Hepatocyte (in vitro differentiated cells): ENCODE measurements around the gene ANKRD7. TPM values are rescaled to one million over a fixed set of nuclear protein-coding genes. Genes with fewer than 3 reads are reported as not detected.
A peak's percentile ranks its signal among the peaks of the same experiment; 100 is the strongest.

Experiments
- DNase-seq: peaks from one replicate; pipeline ENCODE4 v3.0.0-alpha.2; 2016; ENCODE audit warnings: low spot score
- H2AFZ ChIP-seq: fragments of 200-600 bp; sonication (generic); 2 replicates; pipeline ENCODE4 v1.6.0; 2016; ENCODE audit warnings: antibody characterized with exemption, mild to moderate bottlenecking
- H3K27ac ChIP-seq: fragments of 200-600 bp; sonication (generic); 2 replicates; pipeline ENCODE4 v1.5.1; 2016; ENCODE audit warnings: mild to moderate bottlenecking
- H3K27me3 ChIP-seq: fragments of 200-600 bp; sonication (generic); 2 replicates; pipeline ENCODE4 v1.6.1; 2016
- H3K36me3 ChIP-seq: fragments of 200-600 bp; sonication (generic); replicated peaks from 2 replicates; pipeline ENCODE4 v1.5.1; 2016; ENCODE audit warnings: low read depth; ENCODE audit not compliant: insufficient read depth
- H3K4me1 ChIP-seq: fragments of 200-600 bp; sonication (generic); 2 replicates; pipeline ENCODE4 v1.5.1; 2016; ENCODE audit warnings: mild to moderate bottlenecking, moderate library complexity; ENCODE audit not compliant: insufficient read depth
- H3K4me2 ChIP-seq: fragments of 200-600 bp; sonication (generic); 2 replicates; pipeline ENCODE4 v1.6.0; 2016
- H3K4me3 ChIP-seq: fragments of 200-600 bp; sonication (generic); 2 replicates; pipeline ENCODE4 v1.5.1; 2016; ENCODE audit warnings: mild to moderate bottlenecking
- H3K79me2 ChIP-seq: fragments of 200-600 bp; sonication (generic); 2 replicates; pipeline ENCODE4 v1.6.0; 2017; ENCODE audit warnings: mild to moderate bottlenecking
- H3K9me2 ChIP-seq: fragments of 200-600 bp; sonication (generic); replicated peaks from 2 replicates; pipeline ENCODE4 v1.6.0; 2017; ENCODE audit warnings: mild to moderate bottlenecking; ENCODE audit not compliant: insufficient read depth
- H3K9me3 ChIP-seq: fragments of 200-600 bp; sonication (generic); 2 replicates; pipeline ENCODE4 v1.5.1; 2016; ENCODE audit warnings: low read depth, mild to moderate bottlenecking
- H4K20me1 ChIP-seq: fragments of 200-600 bp; sonication (generic); 2 replicates; pipeline ENCODE4 v1.6.0; 2016; ENCODE audit warnings: mild to moderate bottlenecking; ENCODE audit not compliant: insufficient read depth, poor library complexity, severe bottlenecking
- CTCF ChIP-seq: fragments of 200-600 bp; sonication (generic); IDR thresholded peaks from 2 replicates; pipeline ENCODE4 v1.5.1; 2016; ENCODE audit warnings: antibody characterized with exemption, mild to moderate bottlenecking; ENCODE audit not compliant: poor library complexity
- EZH2 ChIP-seq: fragments of 200-600 bp; sonication (generic); IDR thresholded peaks from 2 replicates; pipeline ENCODE4 v1.6.1; 2016; ENCODE audit warnings: antibody characterized with exemption, mild to moderate bottlenecking, borderline replicate concordance
- EZH2phosphoT487 ChIP-seq: fragments of 200-600 bp; sonication (generic); IDR thresholded peaks from one replicate; pipeline ENCODE4 v1.6.1; 2018; ENCODE audit warnings: antibody characterized with exemption, mild to moderate bottlenecking, low read depth, moderate library complexity; ENCODE audit not compliant: unreplicated experiment, severe bottlenecking
- WGBS: methylation state at CpG from one replicate; pipeline ENCODE4 v1.1.6; 2016; ENCODE audit warnings: low lambda C conversion rate; ENCODE audit errors: missing lambda C conversion rate; 5-methylcytosine and 5-hydroxymethylcytosine counted together
- polyA plus RNA-seq: library from polyadenylated mRNA; unstranded; fragments of >200 nt; fragmentation: Nextera tagmentation; extraction: Ambion mirVana; gene quantifications from 2 replicates; pipeline ENCODE4 v1.2.1, GENCODE V29; 2016
- total RNA-seq: library from RNA; depleted of rRNA; stranded (reverse); fragments of >200 nt; gene quantifications from 2 replicates; pipeline ENCODE4 v1.2.3, GENCODE V29; 2014

The ANKRD7 gene
- total and polyA plus RNA-seq, 2 experiments from 2014 or later: 0.10 to 0.34 TPM

GRCh38 chr7:118184565-118184940, 40.0 kb upstream of the ANKRD7 start:
- Histone ChIP-seq H4K20me1 (no peaks in the 10 kb centered on the region), H3K4me3 (peak overlapping the region; percentile 57), H3K4me1 (peaks cover 12% of the 10 kb centered on the region), H3K9me3 (no peaks in the 10 kb centered on the region), H2AFZ (peak overlapping the region; percentile 46), H3K27ac (peak overlapping the region; percentile 90), H3K79me2 (peaks cover 37% of the 10 kb centered on the region), H3K9me2 (no peaks in the 10 kb centered on the region), H3K36me3 (no peaks in the 10 kb centered on the region), H3K4me2 (peak overlapping the region; percentile 77), H3K27me3 (no peaks in the 10 kb centered on the region)
- no peak for DNase-seq
- WGBS: 11% methylated on average over 10 of the region's 10 CpGs
- TF ChIP-seq EZH2 (no peak), EZH2phosphoT487 (no peak)

DNA sequence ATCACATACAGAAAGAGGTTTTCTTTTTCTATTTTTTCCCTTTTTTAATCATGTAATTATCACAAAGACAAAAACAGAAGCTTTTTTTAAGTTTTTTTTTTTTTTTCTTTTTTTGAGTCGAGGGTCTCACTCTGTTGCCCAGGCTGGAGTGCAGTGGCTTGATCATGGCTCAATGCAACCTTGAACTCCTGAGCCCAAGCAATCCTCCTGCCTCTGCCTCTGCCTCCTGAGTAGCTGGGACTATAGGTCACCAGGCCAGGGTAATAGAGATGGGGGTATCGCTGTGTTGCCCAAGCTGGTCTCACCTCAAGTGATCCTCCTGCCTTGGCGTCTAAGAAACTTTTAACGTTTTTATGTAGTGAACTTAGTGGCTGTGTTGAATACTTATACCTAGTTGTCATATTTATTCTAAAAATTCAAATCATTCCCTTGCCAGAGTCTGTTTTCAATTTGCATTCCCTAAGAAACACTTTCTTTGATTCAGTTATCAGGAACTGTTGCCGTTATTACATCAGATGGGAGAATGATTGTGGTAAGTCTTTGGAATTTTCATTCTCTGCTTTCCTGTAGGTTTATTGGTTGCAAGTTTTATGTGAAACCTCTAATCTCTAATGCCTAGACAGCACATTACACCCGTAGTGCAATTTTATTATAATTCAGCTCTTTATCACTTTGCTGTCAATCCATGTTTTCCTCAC, 39.2 kb upstream of the ANKRD7 start:
- H3K79me2 ChIP-seq: peaks cover 37% of the 10 kb centered on the region
- peak overlapping the region; percentile 57 for H3K4me3 ChIP-seq
- H3K36me3 ChIP-seq: no peaks in the 10 kb centered on the region
- no peak for DNase-seq
- peaks cover 12% of the 10 kb centered on the region for H3K4me1 ChIP-seq
- H3K9me3 ChIP-seq: no peaks in the 10 kb centered on the region
- H3K27ac ChIP-seq: no peak overlapping the region
- no peaks in the 10 kb centered on the region for H3K27me3 ChIP-seq
- no peak for TF ChIP-seq EZH2
- TF ChIP-seq EZH2phosphoT487: no peak
- no peak for TF ChIP-seq CTCF
- H3K9me2 ChIP-seq: no peaks in the 10 kb centered on the region
- H2AFZ ChIP-seq: no peak overlapping the region
- WGBS: 74% methylated on average over 6 of the region's 6 CpGs
- H3K4me2 ChIP-seq: peak overlapping the region; percentile 77
- no peaks in the 10 kb centered on the region for H4K20me1 ChIP-seq

DNA sequence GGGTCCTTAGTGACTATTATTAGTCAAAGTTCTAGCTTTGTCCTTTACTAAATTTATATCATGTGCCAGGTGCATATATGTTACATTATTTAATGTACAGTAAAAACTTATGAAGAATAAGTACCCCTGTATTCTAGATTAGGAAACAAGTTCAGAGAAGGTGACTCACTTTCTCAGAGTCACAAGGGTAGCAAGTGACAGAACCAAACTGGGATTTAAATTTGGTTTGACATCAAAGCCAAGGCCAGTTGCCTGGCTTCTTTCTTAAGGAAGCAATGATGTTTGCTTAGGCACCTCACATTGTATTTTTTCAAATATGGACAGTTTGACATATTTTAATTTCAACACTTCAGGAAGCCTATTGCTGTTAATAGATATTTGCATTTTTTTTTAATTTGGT, 38.0 kb upstream of the ANKRD7 start:
- no peaks in the 10 kb centered on the region for H4K20me1 ChIP-seq
- H3K4me3 ChIP-seq: no peak overlapping the region
- H3K36me3 ChIP-seq: no peaks in the 10 kb centered on the region
- no peaks in the 10 kb centered on the region for H3K27me3 ChIP-seq
- H3K4me1 ChIP-seq: peaks cover 12% of the 10 kb centered on the region
- no peak overlapping the region for H2AFZ ChIP-seq
- H3K9me2 ChIP-seq: no peaks in the 10 kb centered on the region
- H3K4me2 ChIP-seq: peak overlapping the region; percentile 77
- DNase-seq: no peak
- no peak overlapping the region for H3K27ac ChIP-seq
- no peak for TF ChIP-seq EZH2
- TF ChIP-seq CTCF: no peak
- TF ChIP-seq EZH2phosphoT487: no peak
- peaks cover 37% of the 10 kb centered on the region for H3K79me2 ChIP-seq
- H3K9me3 ChIP-seq: no peaks in the 10 kb centered on the region

GRCh38 chr7:118194571-118194970, 29.9 kb upstream of the ANKRD7 start:
- WGBS: 81% methylated on average over 2 of the region's 2 CpGs
- Histone ChIP-seq H3K27ac (no peak overlapping the region), H3K9me2 (no peaks in the 10 kb centered on the region)

More at GRCh38 chr7:118194571-118194970, 29.9 kb upstream of the ANKRD7 start:
- no peaks in the 10 kb centered on the region for H3K36me3 ChIP-seq
- no peaks in the 10 kb centered on the region for H3K79me2 ChIP-seq
- no peak overlapping the region for H3K4me3 ChIP-seq
- DNase-seq: no peak
- H4K20me1 ChIP-seq: no peaks in the 10 kb centered on the region
- H3K4me1 ChIP-seq: no peaks in the 10 kb centered on the region
- no peaks in the 10 kb centered on the region for H3K27me3 ChIP-seq
- TF ChIP-seq EZH2 (no peak), EZH2phosphoT487 (no peak), CTCF (no peak)
- no peak overlapping the region for H3K4me2 ChIP-seq
- no peaks in the 10 kb centered on the region for H3K9me3 ChIP-seq
- H2AFZ ChIP-seq: no peak overlapping the region
